BLaER1 (cell line): ENCODE results near the gene PRKCI.
"Not testable (repeated sequence)": the region's sequence is repeated elsewhere in the genome, so short reads cannot be mapped to it uniquely, and the experiment has no call there.

Source experiments
- H3K27ac ChIP-seq: shearing (Covaris generic); formaldehyde crosslinking; 2 replicates; pipeline ENCODE4 v1.8.1; 2022
- H3K27me3 ChIP-seq: shearing (Covaris generic); formaldehyde crosslinking; 2 replicates; pipeline ENCODE4 v1.8.1; 2022
- H3K36me3 ChIP-seq: shearing (Covaris generic); formaldehyde crosslinking; 2 replicates; pipeline ENCODE4 v1.8.1; 2022
- H3K4me1 ChIP-seq: shearing (Covaris generic); formaldehyde crosslinking; 2 replicates; pipeline ENCODE4 v1.8.1; 2022
- H3K4me2 ChIP-seq: shearing (Covaris generic); formaldehyde crosslinking; 2 replicates; pipeline ENCODE4 v1.8.1; 2022
- H3K4me3 ChIP-seq: shearing (Covaris generic); formaldehyde crosslinking; 2 replicates; pipeline ENCODE4 v1.8.1; 2022
- H3K9ac ChIP-seq: shearing (Covaris generic); formaldehyde crosslinking; 2 replicates; pipeline ENCODE4 v1.8.1; 2022
- H3K9me3 ChIP-seq: shearing (Covaris generic); formaldehyde crosslinking; 2 replicates; pipeline ENCODE4 v1.8.1; 2022
- H4K20me1 ChIP-seq: shearing (Covaris generic); formaldehyde crosslinking; 2 replicates; pipeline ENCODE4 v1.8.1; 2022
- Cebpa-rat ChIP-seq: shearing (Covaris generic); IDR thresholded peaks from 2 replicates; pipeline ENCODE4 v1.8.1; 2022

PRKCI gene

DNA sequence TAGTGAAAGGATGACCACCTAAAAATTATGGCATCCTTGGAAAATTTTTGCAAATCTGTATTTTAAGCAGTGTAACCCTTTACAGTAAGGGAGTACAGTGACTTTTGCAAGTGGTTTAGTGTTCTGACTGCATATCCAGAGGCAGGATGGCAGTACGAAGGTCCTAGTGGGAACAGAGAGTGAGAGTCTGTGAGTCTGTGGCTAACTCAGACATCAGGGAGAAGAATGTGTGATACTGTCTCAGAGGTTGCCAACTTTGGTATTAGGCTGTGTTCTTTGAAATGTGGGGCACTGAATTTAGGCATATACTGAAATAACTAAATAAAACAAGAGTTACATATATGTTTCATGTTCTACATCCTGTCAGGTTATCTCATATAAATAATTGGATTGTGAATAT, 25.7 kb downstream of the PRKCI start:
- Histone ChIP-seq H3K36me3 (peaks cover 28% of the 10 kb centered on the region), H3K4me1 (no peaks in the 10 kb centered on the region), H3K9me3 (no peaks in the 10 kb centered on the region), H3K4me3 (no peak overlapping the region), H3K4me2 (no peak overlapping the region), H4K20me1 (no peaks in the 10 kb centered on the region), H3K27ac (no peak overlapping the region), H3K9ac (no peak overlapping the region), H3K27me3 (no peaks in the 10 kb centered on the region)
- TF ChIP-seq Cebpa-rat = no peak

DNA sequence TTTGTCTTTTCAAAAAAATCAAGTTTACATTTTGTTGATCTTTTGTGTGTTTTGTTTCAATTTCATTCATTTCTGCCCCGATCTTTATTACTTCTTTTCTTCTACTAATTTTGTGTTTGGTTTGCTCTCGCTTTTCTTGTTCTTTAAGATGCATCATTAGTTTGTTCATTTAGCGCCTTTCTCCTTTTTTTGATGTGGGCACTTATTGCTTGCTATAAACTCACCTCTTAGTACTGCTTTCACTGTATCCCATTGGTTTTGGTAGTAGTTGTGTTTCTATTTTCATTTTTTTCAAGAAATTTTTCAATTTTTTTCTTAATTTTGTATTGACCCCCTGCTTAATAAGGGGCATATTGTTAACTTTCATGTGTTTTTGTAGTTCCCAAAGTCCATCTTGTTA, 34.4 kb downstream of the PRKCI start:
- peaks cover 9% of the 10 kb centered on the region for H4K20me1 ChIP-seq
- TF ChIP-seq Cebpa-rat = no peak
- no peak overlapping the region for H3K4me2 ChIP-seq
- peaks cover 18% of the 10 kb centered on the region; the same call in 1 of the 2 replicates for H3K9me3 ChIP-seq
- peaks cover 22% of the 10 kb centered on the region for H3K4me1 ChIP-seq
- peaks cover 29% of the 10 kb centered on the region for H3K36me3 ChIP-seq
- H3K9ac ChIP-seq = no peak overlapping the region
- no peak overlapping the region for H3K27ac ChIP-seq
- no peaks in the 10 kb centered on the region for H3K27me3 ChIP-seq
- H3K4me3 ChIP-seq = no peak overlapping the region

GRCh38 chr3:170257145-170257544, 34.9 kb downstream of the PRKCI start:
- Histone ChIP-seq H3K9ac (no peak overlapping the region), H3K4me2 (peak overlapping the region; percentile 30), H3K36me3 (peaks cover 29% of the 10 kb centered on the region), H3K9me3 (peaks cover 18% of the 10 kb centered on the region; the same call in 1 of the 2 replicates), H3K27me3 (no peaks in the 10 kb centered on the region), H3K4me3 (no peak overlapping the region), H3K27ac (no peak overlapping the region), H4K20me1 (peaks cover 9% of the 10 kb centered on the region), H3K4me1 (peaks cover 22% of the 10 kb centered on the region)
- TF ChIP-seq Cebpa-rat = no peak

GRCh38 chr3:170258105-170258487, 35.9 kb downstream of the PRKCI start:
- TF ChIP-seq Cebpa-rat = no peak
- Histone ChIP-seq H3K36me3 (peaks cover 34% of the 10 kb centered on the region), H3K27ac (no peak overlapping the region), H3K4me3 (no peak overlapping the region), H3K4me1 (peaks cover 22% of the 10 kb centered on the region), H3K9me3 (peaks cover 18% of the 10 kb centered on the region; the same call in 1 of the 2 replicates), H4K20me1 (peaks cover 9% of the 10 kb centered on the region), H3K27me3 (no peaks in the 10 kb centered on the region), H3K9ac (no peak overlapping the region), H3K4me2 (peak overlapping the region; percentile 30)

DNA sequence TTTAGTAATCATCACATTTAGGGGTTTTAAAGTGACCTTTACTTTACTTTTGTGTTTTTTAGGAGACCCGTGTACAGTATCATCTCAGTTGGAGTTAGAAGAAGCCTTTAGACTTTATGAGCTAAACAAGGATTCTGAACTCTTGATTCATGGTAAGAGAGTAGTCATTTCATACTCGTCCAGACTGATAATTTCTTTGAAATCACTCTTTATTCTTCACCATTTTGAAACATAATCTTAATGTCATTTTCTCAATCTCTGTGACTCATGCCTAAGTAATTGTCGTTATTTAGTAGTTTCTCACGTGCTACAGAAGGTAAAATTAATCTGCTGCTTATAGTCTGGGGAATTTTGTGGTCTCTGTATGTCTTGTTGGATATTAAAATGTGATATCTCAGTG, 37.7 kb downstream of the PRKCI start:
- H3K4me1 ChIP-seq = peaks cover 22% of the 10 kb centered on the region
- H3K4me3 ChIP-seq = no peak overlapping the region
- no peak for TF ChIP-seq Cebpa-rat
- peaks cover 9% of the 10 kb centered on the region for H4K20me1 ChIP-seq
- no peak overlapping the region for H3K4me2 ChIP-seq
- H3K9me3 ChIP-seq = peaks cover 11% of the 10 kb centered on the region; the same call in 1 of the 2 replicates
- no peak overlapping the region for H3K9ac ChIP-seq
- no peaks in the 10 kb centered on the region for H3K27me3 ChIP-seq
- H3K27ac ChIP-seq = no peak overlapping the region
- peaks cover 51% of the 10 kb centered on the region for H3K36me3 ChIP-seq

DNA sequence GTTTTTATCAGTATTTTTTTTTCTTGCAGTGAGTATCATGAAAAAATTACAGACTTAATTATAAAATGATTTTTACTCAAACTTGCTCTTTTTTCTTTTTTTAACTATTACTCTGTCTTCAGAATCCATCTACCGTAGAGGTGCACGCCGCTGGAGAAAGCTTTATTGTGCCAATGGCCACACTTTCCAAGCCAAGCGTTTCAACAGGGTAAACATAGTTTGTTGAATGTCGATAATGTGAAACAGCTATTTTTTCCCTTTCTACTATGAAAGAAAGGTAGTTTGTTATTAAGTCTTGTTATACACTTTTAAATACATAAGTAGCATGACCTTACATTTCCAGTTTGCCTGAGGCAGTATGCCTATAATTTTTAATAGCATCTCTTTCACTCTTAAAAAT, 45.6 kb downstream of the PRKCI start:
- H3K36me3 ChIP-seq = peaks cover 73% of the 10 kb centered on the region
- no peak for TF ChIP-seq Cebpa-rat
- no peak overlapping the region for H3K9ac ChIP-seq

GRCh38 chr3:170269673-170270254, 47.5 kb downstream of the PRKCI start:
- H3K4me2 ChIP-seq, H4K20me1 ChIP-seq: not testable (repeated sequence)
- peaks cover 74% of the 10 kb centered on the region for H3K36me3 ChIP-seq

More for the DNA sequence above, 45.6 kb downstream of the PRKCI start:
- no peaks in the 10 kb centered on the region for H3K27me3 ChIP-seq
- H3K27ac ChIP-seq = no peak overlapping the region
- H3K9me3 ChIP-seq = no peaks in the 10 kb centered on the region
- H3K4me1 ChIP-seq = no peaks in the 10 kb centered on the region
- no peaks in the 10 kb centered on the region for H4K20me1 ChIP-seq
- no peak overlapping the region for H3K4me2 ChIP-seq
- no peak overlapping the region for H3K4me3 ChIP-seq

GRCh38 chr3:170270282-170270881, 48.2 kb downstream of the PRKCI start:
- no peaks in the 10 kb centered on the region for H3K4me1 ChIP-seq
- peaks cover 68% of the 10 kb centered on the region for H3K36me3 ChIP-seq
- H3K4me3 ChIP-seq = no peak overlapping the region
- no peak for TF ChIP-seq Cebpa-rat
- H3K27ac ChIP-seq = no peak overlapping the region
- H4K20me1 ChIP-seq = no peaks in the 10 kb centered on the region
- no peak overlapping the region for H3K4me2 ChIP-seq
- no peaks in the 10 kb centered on the region for H3K27me3 ChIP-seq
- H3K9ac ChIP-seq = no peak overlapping the region
- no peaks in the 10 kb centered on the region for H3K9me3 ChIP-seq

More at GRCh38 chr3:170269673-170270254, 47.5 kb downstream of the PRKCI start:
- not testable (repeated sequence) for H3K27me3 ChIP-seq, H3K9me3 ChIP-seq, H3K27ac ChIP-seq, H3K4me1 ChIP-seq, H3K4me3 ChIP-seq, H3K9ac ChIP-seq

DNA sequence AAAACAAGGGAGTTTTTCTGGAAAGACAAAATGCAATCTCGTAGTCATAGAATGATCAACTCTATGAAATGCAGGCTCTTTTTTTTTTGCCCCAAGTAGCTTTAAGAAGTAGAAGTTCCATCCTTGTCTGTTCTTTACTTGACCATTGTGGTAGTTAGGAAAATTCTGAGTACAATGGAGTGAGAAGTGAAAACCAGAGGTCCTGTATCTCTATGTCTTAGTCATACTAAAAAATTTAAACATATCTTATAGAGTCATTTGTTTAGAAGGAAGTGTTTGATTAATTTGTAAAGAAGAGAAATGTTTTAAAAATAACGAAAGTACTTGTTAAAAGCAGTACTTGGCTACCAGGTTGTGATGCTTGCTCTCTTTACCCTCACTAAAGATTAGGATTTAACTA, 52.4 kb downstream of the PRKCI start:
- peaks cover 65% of the 10 kb centered on the region for H3K36me3 ChIP-seq
- no peak overlapping the region for H3K4me2 ChIP-seq

GRCh38 chr3:170275832-170276231, 53.6 kb downstream of the PRKCI start:
- no peak for TF ChIP-seq Cebpa-rat
- Histone ChIP-seq H3K4me3 (no peak overlapping the region), H3K4me2 (no peak overlapping the region), H3K9ac (no peak overlapping the region), H3K9me3 (no peaks in the 10 kb centered on the region), H3K27ac (no peak overlapping the region), H3K27me3 (no peaks in the 10 kb centered on the region), H3K36me3 (peaks cover 53% of the 10 kb centered on the region), H4K20me1 (no peaks in the 10 kb centered on the region), H3K4me1 (peaks cover 18% of the 10 kb centered on the region)

More for the DNA sequence above, 52.4 kb downstream of the PRKCI start:
- no peak overlapping the region for H3K27ac ChIP-seq
- H3K27me3 ChIP-seq = no peaks in the 10 kb centered on the region
- no peak overlapping the region for H3K4me3 ChIP-seq
- TF ChIP-seq Cebpa-rat = no peak
- H3K9me3 ChIP-seq = no peaks in the 10 kb centered on the region
- no peaks in the 10 kb centered on the region for H4K20me1 ChIP-seq
- no peak overlapping the region for H3K9ac ChIP-seq
- H3K4me1 ChIP-seq = peaks cover 18% of the 10 kb centered on the region

- H3K36me3 ChIP-seq = peaks cover 59% of the 10 kb centered on the region
- not testable (repeated sequence) for H3K9me3 ChIP-seq, H3K4me3 ChIP-seq, H3K9ac ChIP-seq, H3K27ac ChIP-seq, H4K20me1 ChIP-seq, H3K27me3 ChIP-seq
- peak overlapping the region; percentile 45; the same call in 1 of the 2 replicates for H3K4me2 ChIP-seq
- H3K4me1 ChIP-seq = peaks cover 18% of the 10 kb centered on the region
Observed at GRCh38 chr3:170277311-170277710, 55.1 kb downstream of the PRKCI start.
